Activated T-cell treated with anti-CD3 and anti-CD28 coated beads, Interleukin-2, amount 50 U/mL, for 4 hours (primary cell): ENCODE data around the gene ACAA1. TPM values are rescaled to one million over a fixed set of nuclear protein-coding genes. Genes with fewer than 3 reads are reported as not detected.
"Not testable (repeated sequence)": the region's sequence is repeated elsewhere in the genome, so short reads cannot be mapped to it uniquely, and the experiment has no call there.

Experiments used
- ATAC-seq, 2 donors: fragments of 200-7000 bp; cut with Tn5 transposase; one replicate each; pipeline ENCODE4 v1.10.0; 2021
- DNase-seq: peaks from one replicate; pipeline ENCODE4 v3.0.0-alpha.2; 2020
- H3K27me3 Mint-ChIP-seq: one replicate; pipeline ENCODE4 v1.8.0; 2021; ENCODE audit warnings: low read depth, mixed read lengths
- H3K36me3 Mint-ChIP-seq: one replicate; pipeline ENCODE4 v1.8.0; 2022; ENCODE audit warnings: mixed read lengths; ENCODE audit not compliant: insufficient read depth
- H3K4me1 Mint-ChIP-seq: one replicate; pipeline ENCODE4 v1.8.0; 2021; ENCODE audit warnings: low read depth, mixed read lengths
- H3K4me3 Mint-ChIP-seq: one replicate; pipeline ENCODE4 v1.8.0; 2021; ENCODE audit warnings: mild to moderate bottlenecking, moderate library complexity, mixed read lengths
- H3K9me3 Mint-ChIP-seq: one replicate; pipeline ENCODE4 v1.8.0; 2021; ENCODE audit warnings: mixed read lengths
- total RNA-seq, 3 donors: library from RNA; stranded (reverse); gene quantifications; one replicate each; pipeline ENCODE4 v1.2.1, GENCODE V29; 2021

Gene ACAA1
- total RNA-seq, 3 donors from 2014 or later = 49.6 to 62.0 (median 60.0) TPM

- Mint-ChIP-seq H3K4me1 (peaks cover 30% of the 10 kb centered on the region), H3K9me3 (no peaks in the 10 kb centered on the region), H3K4me3 (no peak overlapping the region), H3K36me3 (peaks cover 9% of the 10 kb centered on the region), H3K27me3 (no peaks in the 10 kb centered on the region)
- DNase-seq (no peak), ATAC-seq (no peak)
Observed at GRCh38 chr3:38163117-38163840, 26.4 kb upstream of the ACAA1 start.

GRCh38 chr3:38160704-38161103, 23.8 kb upstream of the ACAA1 start:
- H3K4me1 Mint-ChIP-seq, H3K27me3 Mint-ChIP-seq, H3K9me3 Mint-ChIP-seq, H3K4me3 Mint-ChIP-seq, DNase-seq, H3K36me3 Mint-ChIP-seq, ATAC-seq: not testable (repeated sequence)

- no peak for DNase-seq
- ATAC-seq = no peak
Observed at GRCh38 chr3:38158472-38158871, 21.5 kb upstream of the ACAA1 start.

GRCh38 chr3:38157595-38157994, 20.7 kb upstream of the ACAA1 start:
- ATAC-seq (no peak), DNase-seq (no peak)
- no peak overlapping the region for H3K4me3 Mint-ChIP-seq
- H3K9me3 Mint-ChIP-seq = no peaks in the 10 kb centered on the region
- H3K27me3 Mint-ChIP-seq = no peaks in the 10 kb centered on the region
- H3K4me1 Mint-ChIP-seq = peaks cover 23% of the 10 kb centered on the region
- no peaks in the 10 kb centered on the region for H3K36me3 Mint-ChIP-seq

More at GRCh38 chr3:38158472-38158871, 21.5 kb upstream of the ACAA1 start:
- no peak overlapping the region for H3K4me3 Mint-ChIP-seq
- H3K9me3 Mint-ChIP-seq = no peaks in the 10 kb centered on the region
- H3K27me3 Mint-ChIP-seq = no peaks in the 10 kb centered on the region
- no peaks in the 10 kb centered on the region for H3K36me3 Mint-ChIP-seq
- peaks cover 17% of the 10 kb centered on the region for H3K4me1 Mint-ChIP-seq

GRCh38 chr3:38157117-38157516, 20.2 kb upstream of the ACAA1 start:
- Mint-ChIP-seq H3K9me3 (no peaks in the 10 kb centered on the region), H3K4me1 (peaks cover 25% of the 10 kb centered on the region), H3K36me3 (no peaks in the 10 kb centered on the region), H3K27me3 (no peaks in the 10 kb centered on the region), H3K4me3 (no peak overlapping the region)
- DNase-seq (no peak), ATAC-seq (no peak)

GRCh38 chr3:38155825-38156224, 18.9 kb upstream of the ACAA1 start:
- Mint-ChIP-seq H3K36me3 (no peaks in the 10 kb centered on the region), H3K9me3 (no peaks in the 10 kb centered on the region), H3K4me3 (no peak overlapping the region), H3K27me3 (no peaks in the 10 kb centered on the region), H3K4me1 (peaks cover 38% of the 10 kb centered on the region)
- ATAC-seq (no peak), DNase-seq (no peak)

GRCh38 chr3:38154625-38155255, 17.8 kb upstream of the ACAA1 start:
- Mint-ChIP-seq H3K4me1 (peaks cover 43% of the 10 kb centered on the region), H3K36me3 (no peaks in the 10 kb centered on the region), H3K27me3 (no peaks in the 10 kb centered on the region), H3K4me3 (no peak overlapping the region), H3K9me3 (no peaks in the 10 kb centered on the region)
- ATAC-seq (peak; percentile 37 to 58), DNase-seq (no peak)

GRCh38 chr3:38154033-38154494, 17.1 kb upstream of the ACAA1 start:
- ATAC-seq (peak in 1 of 2 donors; percentile 15), DNase-seq (no peak)
- no peak overlapping the region for H3K4me3 Mint-ChIP-seq
- peaks cover 44% of the 10 kb centered on the region for H3K4me1 Mint-ChIP-seq
- H3K36me3 Mint-ChIP-seq = no peaks in the 10 kb centered on the region
- H3K27me3 Mint-ChIP-seq = no peaks in the 10 kb centered on the region
- H3K9me3 Mint-ChIP-seq = no peaks in the 10 kb centered on the region

GRCh38 chr3:38153221-38153620, 16.3 kb upstream of the ACAA1 start:
- ATAC-seq (no peak), DNase-seq (no peak)
- H3K36me3 Mint-ChIP-seq = no peaks in the 10 kb centered on the region
- H3K4me3 Mint-ChIP-seq = no peak overlapping the region
- no peaks in the 10 kb centered on the region for H3K27me3 Mint-ChIP-seq
- H3K4me1 Mint-ChIP-seq = peaks cover 44% of the 10 kb centered on the region
- no peaks in the 10 kb centered on the region for H3K9me3 Mint-ChIP-seq

- ATAC-seq = no peak
- no peaks in the 10 kb centered on the region for H3K27me3 Mint-ChIP-seq
- H3K4me1 Mint-ChIP-seq = peaks cover 49% of the 10 kb centered on the region
- H3K9me3 Mint-ChIP-seq = peaks cover 3% of the 10 kb centered on the region
- H3K4me3 Mint-ChIP-seq = no peak overlapping the region
- no peaks in the 10 kb centered on the region for H3K36me3 Mint-ChIP-seq
- no peak for DNase-seq
Observed at GRCh38 chr3:38152609-38153008, 15.7 kb upstream of the ACAA1 start.

- Mint-ChIP-seq H3K9me3 (peaks cover 11% of the 10 kb centered on the region), H3K27me3 (no peaks in the 10 kb centered on the region), H3K4me1 (peaks cover 49% of the 10 kb centered on the region), H3K36me3 (no peaks in the 10 kb centered on the region), H3K4me3 (no peak overlapping the region)
- DNase-seq (no peak), ATAC-seq (peak; percentile 27 to 55)
Observed at GRCh38 chr3:38151667-38152265, 14.8 kb upstream of the ACAA1 start.

- Mint-ChIP-seq H3K36me3 (no peaks in the 10 kb centered on the region), H3K27me3 (no peaks in the 10 kb centered on the region), H3K4me3 (no peak overlapping the region), H3K9me3 (peaks cover 18% of the 10 kb centered on the region), H3K4me1 (peaks cover 49% of the 10 kb centered on the region)
- DNase-seq = no peak
- ATAC-seq = no peak
Observed at GRCh38 chr3:38150780-38151528, 14.0 kb upstream of the ACAA1 start.

GRCh38 chr3:38149708-38150107, 12.8 kb upstream of the ACAA1 start:
- Mint-ChIP-seq H3K9me3 (peaks cover 26% of the 10 kb centered on the region), H3K27me3 (no peaks in the 10 kb centered on the region), H3K36me3 (no peaks in the 10 kb centered on the region), H3K4me1 (peaks cover 43% of the 10 kb centered on the region), H3K4me3 (no peak overlapping the region)
- ATAC-seq (no peak), DNase-seq (no peak)

- Mint-ChIP-seq H3K36me3 (no peaks in the 10 kb centered on the region), H3K9me3 (peaks cover 26% of the 10 kb centered on the region), H3K4me3 (no peak overlapping the region), H3K4me1 (peaks cover 31% of the 10 kb centered on the region), H3K27me3 (no peaks in the 10 kb centered on the region)
- no peak for DNase-seq
- no peak for ATAC-seq
Observed at GRCh38 chr3:38148311-38148882, 11.5 kb upstream of the ACAA1 start.
